MCF 10A (cell line): ENCODE results near the gene AK4. TPM values are rescaled to one million over a fixed set of nuclear protein-coding genes. Genes with fewer than 3 reads are reported as not detected.

Source experiments
- BruUV-seq: library from RNA; stranded (reverse); fragments of 400-500 nt; replicated peaks from 2 replicates; lab custom pipeline; 2021; lab: Mats Ljungman, UMichigan
- CTCF ChIA-PET: fragments of 300-600 bp; sonication (Branson Sonifier 250); formaldehyde crosslinking; extraction: SDS; loops from one replicate; lab custom pipeline; 2021; ENCODE audit warnings: antibody characterized with exemption, inconsistent platforms; lab: Yijun Ruan, JAX
- POLR2A ChIA-PET: fragments of 300-600, 350-650 bp; sonication (Branson Sonifier 250); formaldehyde crosslinking; extraction: SDS; loops from one replicate; lab custom pipeline; 2020; ENCODE audit warnings: antibody characterized with exemption, inconsistent platforms; lab: Yijun Ruan, JAX
- DNase-seq: peaks from one replicate; pipeline ENCODE4 v3.0.0-alpha.2; 2018; ENCODE audit not compliant: unreplicated experiment
- H3K27ac Mint-ChIP-seq: one replicate; pipeline ENCODE4 v1.8.0; 2022; ENCODE audit warnings: mild to moderate bottlenecking, low read depth, mixed read lengths; ENCODE audit not compliant: unreplicated experiment
- H3K27me3 Mint-ChIP-seq: one replicate; pipeline ENCODE4 v1.8.0; 2022; ENCODE audit warnings: mixed read lengths; ENCODE audit not compliant: insufficient read depth, unreplicated experiment
- H3K36me3 Mint-ChIP-seq: one replicate; pipeline ENCODE4 v1.8.0; 2022; ENCODE audit warnings: mild to moderate bottlenecking, moderate library complexity, mixed read lengths; ENCODE audit not compliant: insufficient read depth, unreplicated experiment
- H3K4me1 Mint-ChIP-seq: one replicate; pipeline ENCODE4 v1.8.0; 2022; ENCODE audit warnings: mixed read lengths; ENCODE audit not compliant: insufficient read depth, unreplicated experiment
- H3K4me3 Mint-ChIP-seq: one replicate; pipeline ENCODE4 v1.8.0; 2022; ENCODE audit warnings: mild to moderate bottlenecking, moderate library complexity, mixed read lengths; ENCODE audit not compliant: unreplicated experiment
- H3K9me3 Mint-ChIP-seq: one replicate; pipeline ENCODE4 v1.8.0; 2022; ENCODE audit warnings: mixed read lengths; ENCODE audit not compliant: unreplicated experiment
- CTCF ChIP-seq: fragments of 200-600 bp; IDR thresholded peaks from one replicate; pipeline ENCODE4 v1.8.0; 2022; ENCODE audit warnings: antibody characterized with exemption, mild to moderate bottlenecking; ENCODE audit not compliant: unreplicated experiment
- intact Hi-C: fragments of 100-400 bp; cut with micrococcal nuclease; formaldehyde crosslinking; loops from 2 replicates; pipeline ENCODE4 v1.14.1; 2022
- total RNA-seq: library from RNA; stranded (reverse); gene quantifications from 2 replicates; pipeline ENCODE4 v1.2.3, GENCODE V29; 2022

AK4 gene
- total RNA-seq, 1 experiment from 2014 or later = 57.1 TPM

DNA sequence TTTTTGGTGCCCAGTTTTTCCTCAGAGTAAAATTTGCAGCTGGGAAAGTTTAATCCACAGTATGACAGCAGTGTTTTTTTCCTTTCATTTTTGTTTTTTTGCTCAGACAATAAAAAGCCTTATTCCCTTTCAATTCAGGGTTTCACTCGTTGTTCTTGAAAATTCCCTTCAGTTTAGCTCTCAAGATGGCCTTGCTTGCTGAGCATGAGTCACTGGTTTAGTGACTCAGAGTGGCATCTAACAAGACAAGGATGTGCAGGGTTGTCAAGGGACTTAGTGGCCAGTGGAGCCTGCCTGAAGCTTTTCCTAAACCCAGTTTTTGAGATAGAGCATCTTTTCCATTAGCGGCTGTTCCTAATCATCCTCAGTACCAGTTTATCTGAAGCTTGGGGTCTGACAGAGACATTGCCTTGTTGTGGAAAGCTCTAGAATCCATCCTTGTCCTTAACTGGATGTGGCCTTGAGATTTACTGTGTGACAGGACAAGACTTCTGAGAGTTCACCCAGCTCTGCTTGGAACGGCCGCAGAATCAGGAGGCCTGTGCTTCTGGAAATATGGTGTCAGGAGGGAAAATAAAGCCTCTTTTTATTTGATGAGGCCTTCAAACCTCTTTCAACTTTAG lies 113.0 kb downstream of the AK4 start:
- no TSS peak for BruUV-seq
- Mint-ChIP-seq H3K9me3 (no peaks in the 10 kb centered on the region), H3K27ac (peak overlapping the region; percentile 46), H3K36me3 (no peaks in the 10 kb centered on the region), H3K4me3 (no peak overlapping the region), H3K27me3 (no peaks in the 10 kb centered on the region), H3K4me1 (peaks cover 17% of the 10 kb centered on the region)
- POLR2A ChIA-PET = interaction anchor here (0.6 to 1.2 kb wide), 6 partner anchors 31 to 1040 kb away, joined by 3 to 7 read pairs (median 3); no protein-coding TSS in a partner anchor
- peak; percentile 70 for DNase-seq
- CTCF ChIA-PET = interaction anchor here (0.6 to 1.2 kb wide), 5 partner anchors 38 to 427 kb away, joined by 3 to 6 read pairs (median 3); no protein-coding TSS in a partner anchor
- TF ChIP-seq CTCF = no peak
- intact Hi-C loops = no loop called here

GRCh38 chr1:65263286-65263685 lies 115.3 kb downstream of the AK4 start:
- no TSS peak for BruUV-seq
- Mint-ChIP-seq H3K36me3 (no peaks in the 10 kb centered on the region), H3K4me1 (peaks cover 11% of the 10 kb centered on the region), H3K4me3 (no peak overlapping the region), H3K27ac (no peak overlapping the region), H3K9me3 (no peaks in the 10 kb centered on the region), H3K27me3 (no peaks in the 10 kb centered on the region)
- CTCF ChIA-PET = interaction anchor here (1.3 to 2.0 kb wide), 3 partner anchors 9 to 188 kb away, joined by 3 to 7 read pairs (median 5); no protein-coding TSS in a partner anchor
- intact Hi-C loops = no loop called here
- DNase-seq = no peak
- no peak for TF ChIP-seq CTCF
- POLR2A ChIA-PET = interaction anchor here (1.0 to 5.3 kb wide), 5 partner anchors 8 to 212 kb away, joined by 3 to 49 read pairs (median 3); partner anchors contain the start of gene DNAJC6

DNA sequence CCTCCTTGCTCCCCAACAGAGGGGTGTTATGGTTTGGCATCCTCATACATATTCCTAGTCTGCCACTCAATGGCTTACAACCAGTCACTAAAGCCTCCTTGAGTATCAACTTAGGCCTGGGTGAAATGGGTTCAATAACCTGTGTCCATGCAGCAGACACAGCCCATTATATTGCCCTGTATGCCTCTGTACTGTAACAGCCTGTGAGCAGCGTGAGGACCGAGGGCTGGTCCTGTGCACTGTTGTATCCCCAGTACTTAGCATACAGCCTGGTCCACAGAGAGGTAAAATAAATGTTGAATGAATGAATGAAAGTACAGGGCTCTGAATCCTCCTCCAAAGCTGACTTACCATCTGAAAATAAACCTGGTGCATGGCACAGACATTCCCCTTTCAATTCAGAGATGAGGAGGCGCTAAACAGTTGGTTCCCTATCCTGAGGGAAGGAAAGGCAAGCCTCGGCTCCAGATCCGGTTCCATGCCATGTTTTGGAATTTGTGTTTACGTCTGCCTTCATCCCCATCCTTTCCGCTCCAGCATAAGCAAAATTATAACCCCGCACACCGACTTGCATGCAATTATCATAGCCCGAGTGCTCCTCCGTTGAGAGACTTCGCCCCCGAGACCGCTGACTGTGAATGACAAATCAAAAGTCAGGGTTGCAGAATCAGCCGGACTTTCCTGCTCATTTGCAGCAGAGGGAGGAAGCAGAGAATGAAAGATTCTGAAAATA lies 116.4 kb downstream of the AK4 start:
- DNase-seq = peak; percentile 70
- H3K4me1 Mint-ChIP-seq = peaks cover 11% of the 10 kb centered on the region
- peak overlapping the region; percentile 67 for H3K4me3 Mint-ChIP-seq
- H3K27ac Mint-ChIP-seq = no peak overlapping the region
- ChIA-PET CTCF (interaction anchor here (0.6 to 2.0 kb wide), 10 partner anchors 10 to 1182 kb away, joined by 3 to 11 read pairs (median 4); no protein-coding TSS in a partner anchor), POLR2A (interaction anchor here (0.6 to 5.3 kb wide), 9 partner anchors 9 to 211 kb away, joined by 3 to 49 read pairs (median 3); partner anchors contain the start of genes DNAJC6, LEPR and LEPROT)
- H3K27me3 Mint-ChIP-seq = no peaks in the 10 kb centered on the region
- BruUV-seq = no TSS peak
- intact Hi-C loops = no loop called here
- H3K36me3 Mint-ChIP-seq = no peaks in the 10 kb centered on the region
- no peak for TF ChIP-seq CTCF
- no peaks in the 10 kb centered on the region for H3K9me3 Mint-ChIP-seq

DNA sequence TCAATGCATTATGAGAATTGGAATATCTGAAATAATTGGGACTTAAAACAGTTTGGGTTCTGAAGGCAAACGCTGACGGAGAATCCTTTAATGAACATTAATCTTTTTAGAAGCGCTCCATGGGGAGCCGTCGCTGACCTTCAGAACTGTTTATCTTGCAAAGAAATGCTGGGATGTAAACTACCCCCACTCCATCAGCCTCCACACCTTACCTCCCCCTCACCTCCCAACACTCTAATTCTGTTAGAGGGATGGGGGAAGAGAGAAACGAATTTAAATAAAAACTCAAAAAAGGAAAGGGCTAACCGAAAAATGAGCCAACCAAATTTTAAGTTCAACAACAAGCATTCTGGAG lies 117.3 kb downstream of the AK4 start:
- Mint-ChIP-seq H3K4me3 (peak overlapping the region; percentile 60), H3K9me3 (no peaks in the 10 kb centered on the region), H3K36me3 (no peaks in the 10 kb centered on the region), H3K27ac (no peak overlapping the region), H3K27me3 (no peaks in the 10 kb centered on the region), H3K4me1 (peaks cover 11% of the 10 kb centered on the region)
- DNase-seq = no peak
- ChIA-PET CTCF (interaction anchor here (0.8 to 1.7 kb wide), 8 partner anchors 10 to 1181 kb away, joined by 3 to 11 read pairs (median 4); no protein-coding TSS in a partner anchor), POLR2A (interaction anchor here (0.6 to 5.3 kb wide), 8 partner anchors 10 to 1180 kb away, joined by 3 to 49 read pairs (median 5); partner anchors contain the start of genes LEPR and LEPROT)
- no TSS peak for BruUV-seq
- no peak for TF ChIP-seq CTCF
- intact Hi-C loops = loop anchor here (5.0 kb wide), 1 partner anchor 42 kb away; the partner anchor contains the start of gene DNAJC6
